ENCODE data around the gene SHH. TPM values are rescaled to one million over a fixed set of nuclear protein-coding genes. Genes with fewer than 3 reads are reported as not detected.

Gene SHH
- total and polyA plus RNA-seq, 2 experiments from 2014 or later = not detected

- no peak for TF ChIP-seq REST (IDR thresholded peaks at IDR 0.05; ENCODE audit: unreplicated experiment)
- TF ChIP-seq NANOG (IDR thresholded peaks at IDR 0.05; ENCODE audit: borderline replicate concordance) = no peak
- TF ChIP-seq JUNB (IDR thresholded peaks at IDR 0.05; ENCODE audit: unreplicated experiment) = no peak
- no peak for TF ChIP-seq ZNF331 (CRISPR knock-in tag; IDR thresholded peaks at IDR 0.05; ENCODE audit: low read depth)
Observed at GRCh38 chr7:155840909-155841308, 28.6 kb upstream of the SHH start (continued).

GRCh38 chr7:155840262-155840885, 28.1 kb upstream of the SHH start:
- no peaks in the 10 kb centered on the region for H3K9me3 Mint-ChIP-seq

More at GRCh38 chr7:155840262-155840885, 28.1 kb upstream of the SHH start:
- no peaks in the 10 kb centered on the region for H3K27me3 ChIP-seq (ENCODE audit: insufficient read depth)
- Mint-ChIP-seq H3K27ac (no peak overlapping the region), H3K36me3 (ENCODE audit: low read depth) (no peaks in the 10 kb centered on the region), H3K4me1 (peaks cover 10% of the 10 kb centered on the region), H3K27me3 (ENCODE audit: insufficient read depth, low read depth, poor library complexity) (peaks cover 6% of the 10 kb centered on the region), H3K4me3 (no peak overlapping the region)
- no peak overlapping the region for H3K27ac ChIP-seq (ENCODE audit: low read depth)
- DNase-seq (ENCODE audit: low spot score) (no peak), ATAC-seq (no peak)
- no peaks in the 10 kb centered on the region for H4K20me1 ChIP-seq (replicated peaks; ENCODE audit: insufficient read depth)
- H3K36me3 ChIP-seq (ENCODE audit: insufficient read depth) = no peaks in the 10 kb centered on the region
- H3F3A ChIP-seq (replicated peaks; ENCODE audit: low read depth) = no peaks in the 10 kb centered on the region
- no peak overlapping the region for H3K4me3 ChIP-seq
- no peak overlapping the region for H2AFZ ChIP-seq
- H3K9me2 ChIP-seq (ENCODE audit: insufficient read depth) = no peaks in the 10 kb centered on the region
- TF ChIP-seq POLR2AphosphoS5 (IDR thresholded peaks at IDR 0.05; ENCODE audit: low read depth) = no peak
- TF ChIP-seq, protein P1, sequence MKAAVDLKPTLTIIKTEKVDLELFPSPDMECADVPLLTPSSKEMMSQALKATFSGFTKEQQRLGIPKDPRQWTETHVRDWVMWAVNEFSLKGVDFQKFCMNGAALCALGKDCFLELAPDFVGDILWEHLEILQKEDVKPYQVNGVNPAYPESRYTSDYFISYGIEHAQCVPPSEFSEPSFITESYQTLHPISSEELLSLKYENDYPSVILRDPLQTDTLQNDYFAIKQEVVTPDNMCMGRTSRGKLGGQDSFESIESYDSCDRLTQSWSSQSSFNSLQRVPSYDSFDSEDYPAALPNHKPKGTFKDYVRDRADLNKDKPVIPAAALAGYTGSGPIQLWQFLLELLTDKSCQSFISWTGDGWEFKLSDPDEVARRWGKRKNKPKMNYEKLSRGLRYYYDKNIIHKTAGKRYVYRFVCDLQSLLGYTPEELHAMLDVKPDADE (IDR thresholded peaks at IDR 0.05) = no peak
- TF ChIP-seq ZNF331 (CRISPR knock-in tag; IDR thresholded peaks at IDR 0.05; ENCODE audit: low read depth) = no peak
- TF ChIP-seq EZH2 (IDR thresholded peaks at IDR 0.05; ENCODE audit: low read depth, unreplicated experiment) = no peak
- TF ChIP-seq STAT1 (IDR thresholded peaks at IDR 0.05; ENCODE audit: unreplicated experiment) = no peak
- no peak for TF ChIP-seq REST (IDR thresholded peaks at IDR 0.05; ENCODE audit: unreplicated experiment)
- no peaks in the 10 kb centered on the region; the same call in 1 of the 2 replicates for H3K4me1 ChIP-seq (ENCODE audit: insufficient read depth)
- H3K4me2 ChIP-seq = no peak overlapping the region
- H3K79me2 ChIP-seq (replicated peaks; ENCODE audit: insufficient read depth) = no peaks in the 10 kb centered on the region

Measured in GM23338 (cell line).